Neural progenitor cell (in vitro differentiated cells): ENCODE results near the gene NCKAP5.

Experiments used
- CTCF ChIP-seq: fragments of 200-600 bp; sonication (generic); IDR thresholded peaks from 2 replicates; pipeline ENCODE4 v1.5.1; 2017; ENCODE audit warnings: antibody characterized with exemption, mild to moderate bottlenecking
- EZH2phosphoT487 ChIP-seq: fragments of 200-600 bp; sonication (generic); IDR thresholded peaks from 2 replicates; pipeline ENCODE4 v1.6.1; 2017; ENCODE audit warnings: antibody characterized with exemption

GRCh38 chr2:132915812-132916549, 652.3 kb downstream of the NCKAP5 start:
- no peak for TF ChIP-seq CTCF
- TF ChIP-seq EZH2phosphoT487: no peak
